ENCODE data around the gene ST8SIA5. TPM values are rescaled to one million over a fixed set of nuclear protein-coding genes. Genes with fewer than 3 reads are reported as not detected.

Gene ST8SIA5
- total RNA-seq, 1 experiment from 2014 or later: 0.54 TPM

DNA sequence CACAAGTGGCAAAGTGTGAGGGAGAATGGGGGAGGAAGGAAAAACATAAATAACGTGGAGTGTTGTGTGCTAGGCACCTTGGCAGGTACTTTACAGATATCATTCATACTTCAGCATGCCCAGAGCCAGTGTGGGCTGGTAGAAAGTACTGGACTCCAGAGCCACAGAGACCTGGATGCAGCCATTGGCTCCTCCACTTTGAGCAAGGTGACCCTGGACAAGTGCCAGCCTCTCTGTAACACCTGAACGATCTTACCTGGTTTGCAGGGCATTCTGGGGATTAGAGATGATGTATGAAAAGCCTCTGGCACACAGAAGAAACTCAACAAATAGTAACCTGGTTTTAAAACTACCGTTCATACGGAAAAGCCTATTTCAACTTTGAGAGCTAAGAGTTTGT is 106.2 kb downstream of the ST8SIA5 start:
- no peak overlapping the region for H2AFZ ChIP-seq (ENCODE audit: low read depth, low read length, poor library complexity, severe bottlenecking)
- ATAC-seq: no peak
- H3K27me3 ChIP-seq (ENCODE audit: insufficient read depth, low read length): peaks cover 16% of the 10 kb centered on the region
- RAD21 ChIA-PET (ENCODE audit: low non-redundant PET in 1 of 2, low total read pairs in 2 of 2, uncharacterized antibody in 2 of 2, unreplicated experiment in 2 of 2): no interaction called here
- no peaks in the 10 kb centered on the region for H3K4me1 ChIP-seq (ENCODE audit: control insufficient read depth in 1 of 2, insufficient read depth in 2 of 2, low read length in 2 of 2)
- no TSS peak for BruUV-seq (replicated peaks)
- POLR2A ChIA-PET: no interaction called here
- intact Hi-C loops (cut with micrococcal nuclease): no loop called here
- no peak overlapping the region for H3K4me2 ChIP-seq (ENCODE audit: low read length)
- no peaks in the 10 kb centered on the region for H3K79me2 ChIP-seq (ENCODE audit: insufficient read depth, low read length)
- no peak overlapping the region for H3K27ac ChIP-seq (ENCODE audit: low read depth, low read length)
- no peak for TF ChIP-seq TCF7L2 (IDR thresholded peaks at IDR 0.05; ENCODE audit: borderline replicate concordance, extremely low read depth, insufficient read depth, insufficient read length)
- no peak for TF ChIP-seq POLR2AphosphoS5 (IDR thresholded peaks at IDR 0.05; ENCODE audit: low read depth, low read length)
- TF ChIP-seq, protein P1, sequence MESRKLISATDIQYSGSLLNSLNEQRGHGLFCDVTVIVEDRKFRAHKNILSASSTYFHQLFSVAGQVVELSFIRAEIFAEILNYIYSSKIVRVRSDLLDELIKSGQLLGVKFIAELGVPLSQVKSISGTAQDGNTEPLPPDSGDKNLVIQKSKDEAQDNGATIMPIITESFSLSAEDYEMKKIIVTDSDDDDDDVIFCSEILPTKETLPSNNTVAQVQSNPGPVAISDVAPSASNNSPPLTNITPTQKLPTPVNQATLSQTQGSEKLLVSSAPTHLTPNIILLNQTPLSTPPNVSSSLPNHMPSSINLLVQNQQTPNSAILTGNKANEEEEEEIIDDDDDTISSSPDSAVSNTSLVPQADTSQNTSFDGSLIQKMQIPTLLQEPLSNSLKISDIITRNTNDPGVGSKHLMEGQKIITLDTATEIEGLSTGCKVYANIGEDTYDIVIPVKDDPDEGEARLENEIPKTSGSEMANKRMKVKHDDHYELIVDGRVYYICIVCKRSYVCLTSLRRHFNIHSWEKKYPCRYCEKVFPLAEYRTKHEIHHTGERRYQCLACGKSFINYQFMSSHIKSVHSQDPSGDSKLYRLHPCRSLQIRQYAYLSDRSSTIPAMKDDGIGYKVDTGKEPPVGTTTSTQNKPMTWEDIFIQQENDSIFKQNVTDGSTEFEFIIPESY (IDR thresholded peaks at IDR 0.05; ENCODE audit: extremely low read depth, insufficient replicate concordance, low read length): no peak
- TF ChIP-seq, protein P2, sequence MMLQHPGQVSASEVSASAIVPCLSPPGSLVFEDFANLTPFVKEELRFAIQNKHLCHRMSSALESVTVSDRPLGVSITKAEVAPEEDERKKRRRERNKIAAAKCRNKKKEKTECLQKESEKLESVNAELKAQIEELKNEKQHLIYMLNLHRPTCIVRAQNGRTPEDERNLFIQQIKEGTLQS (IDR thresholded peaks at IDR 0.05): no peak
- TF ChIP-seq POLR2A (IDR thresholded peaks at IDR 0.05; ENCODE audit: borderline replicate concordance, extremely low read depth, insufficient read depth, insufficient read length): no peak
- no peak for TF ChIP-seq ELF1 (IDR thresholded peaks at IDR 0.05; ENCODE audit: borderline replicate concordance, low read depth)
- TF ChIP-seq RAD21 (IDR thresholded peaks at IDR 0.05; ENCODE audit: low read depth): no peak
- TF ChIP-seq, protein P3, sequence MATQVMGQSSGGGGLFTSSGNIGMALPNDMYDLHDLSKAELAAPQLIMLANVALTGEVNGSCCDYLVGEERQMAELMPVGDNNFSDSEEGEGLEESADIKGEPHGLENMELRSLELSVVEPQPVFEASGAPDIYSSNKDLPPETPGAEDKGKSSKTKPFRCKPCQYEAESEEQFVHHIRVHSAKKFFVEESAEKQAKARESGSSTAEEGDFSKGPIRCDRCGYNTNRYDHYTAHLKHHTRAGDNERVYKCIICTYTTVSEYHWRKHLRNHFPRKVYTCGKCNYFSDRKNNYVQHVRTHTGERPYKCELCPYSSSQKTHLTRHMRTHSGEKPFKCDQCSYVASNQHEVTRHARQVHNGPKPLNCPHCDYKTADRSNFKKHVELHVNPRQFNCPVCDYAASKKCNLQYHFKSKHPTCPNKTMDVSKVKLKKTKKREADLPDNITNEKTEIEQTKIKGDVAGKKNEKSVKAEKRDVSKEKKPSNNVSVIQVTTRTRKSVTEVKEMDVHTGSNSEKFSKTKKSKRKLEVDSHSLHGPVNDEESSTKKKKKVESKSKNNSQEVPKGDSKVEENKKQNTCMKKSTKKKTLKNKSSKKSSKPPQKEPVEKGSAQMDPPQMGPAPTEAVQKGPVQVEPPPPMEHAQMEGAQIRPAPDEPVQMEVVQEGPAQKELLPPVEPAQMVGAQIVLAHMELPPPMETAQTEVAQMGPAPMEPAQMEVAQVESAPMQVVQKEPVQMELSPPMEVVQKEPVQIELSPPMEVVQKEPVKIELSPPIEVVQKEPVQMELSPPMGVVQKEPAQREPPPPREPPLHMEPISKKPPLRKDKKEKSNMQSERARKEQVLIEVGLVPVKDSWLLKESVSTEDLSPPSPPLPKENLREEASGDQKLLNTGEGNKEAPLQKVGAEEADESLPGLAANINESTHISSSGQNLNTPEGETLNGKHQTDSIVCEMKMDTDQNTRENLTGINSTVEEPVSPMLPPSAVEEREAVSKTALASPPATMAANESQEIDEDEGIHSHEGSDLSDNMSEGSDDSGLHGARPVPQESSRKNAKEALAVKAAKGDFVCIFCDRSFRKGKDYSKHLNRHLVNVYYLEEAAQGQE (IDR thresholded peaks at IDR 0.05; ENCODE audit: low read depth): no peak
- no peak for TF ChIP-seq EZH2phosphoT487 (IDR thresholded peaks at IDR 0.05; ENCODE audit: borderline replicate concordance)
- TF ChIP-seq, protein P4, sequence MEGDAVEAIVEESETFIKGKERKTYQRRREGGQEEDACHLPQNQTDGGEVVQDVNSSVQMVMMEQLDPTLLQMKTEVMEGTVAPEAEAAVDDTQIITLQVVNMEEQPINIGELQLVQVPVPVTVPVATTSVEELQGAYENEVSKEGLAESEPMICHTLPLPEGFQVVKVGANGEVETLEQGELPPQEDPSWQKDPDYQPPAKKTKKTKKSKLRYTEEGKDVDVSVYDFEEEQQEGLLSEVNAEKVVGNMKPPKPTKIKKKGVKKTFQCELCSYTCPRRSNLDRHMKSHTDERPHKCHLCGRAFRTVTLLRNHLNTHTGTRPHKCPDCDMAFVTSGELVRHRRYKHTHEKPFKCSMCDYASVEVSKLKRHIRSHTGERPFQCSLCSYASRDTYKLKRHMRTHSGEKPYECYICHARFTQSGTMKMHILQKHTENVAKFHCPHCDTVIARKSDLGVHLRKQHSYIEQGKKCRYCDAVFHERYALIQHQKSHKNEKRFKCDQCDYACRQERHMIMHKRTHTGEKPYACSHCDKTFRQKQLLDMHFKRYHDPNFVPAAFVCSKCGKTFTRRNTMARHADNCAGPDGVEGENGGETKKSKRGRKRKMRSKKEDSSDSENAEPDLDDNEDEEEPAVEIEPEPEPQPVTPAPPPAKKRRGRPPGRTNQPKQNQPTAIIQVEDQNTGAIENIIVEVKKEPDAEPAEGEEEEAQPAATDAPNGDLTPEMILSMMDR (IDR thresholded peaks at IDR 0.05 in 2 of 3, conservative IDR thresholded peaks at IDR 0.05 in 1 of 3; ENCODE audit: borderline replicate concordance in 1 of 3, insufficient read depth in 1 of 3, low read depth in 2 of 3, low read length in 2 of 3): no peak
- TF ChIP-seq CEBPB (IDR thresholded peaks at IDR 0.05; ENCODE audit: low read depth): no peak
- no peak for TF ChIP-seq YY1 (IDR thresholded peaks at IDR 0.05; ENCODE audit: extremely low read depth, insufficient replicate concordance, low read depth, low read length)
- no peak for TF ChIP-seq EGR1 (IDR thresholded peaks at IDR 0.05; ENCODE audit: low read depth)
- TF ChIP-seq, protein P5, sequence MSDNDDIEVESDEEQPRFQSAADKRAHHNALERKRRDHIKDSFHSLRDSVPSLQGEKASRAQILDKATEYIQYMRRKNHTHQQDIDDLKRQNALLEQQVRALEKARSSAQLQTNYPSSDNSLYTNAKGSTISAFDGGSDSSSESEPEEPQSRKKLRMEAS (IDR thresholded peaks at IDR 0.05): no peak
- no peak for TF ChIP-seq JUND (IDR thresholded peaks at IDR 0.05)
- TF ChIP-seq SRF (IDR thresholded peaks at IDR 0.05; ENCODE audit: low read depth): no peak
- TF ChIP-seq ZFX (IDR thresholded peaks at IDR 0.05): no peak
- TF ChIP-seq CBX3 (IDR thresholded peaks at IDR 0.05; ENCODE audit: low read depth): no peak
- TF ChIP-seq SIN3A (IDR thresholded peaks at IDR 0.05; ENCODE audit: low read depth): no peak
- H3K4me3 ChIP-seq (replicated peaks in 1 of 2; ENCODE audit: low read depth in 1 of 2, low read length in 2 of 2): no peak overlapping the region
- H3K36me3 ChIP-seq (ENCODE audit: control insufficient read depth in 1 of 2, insufficient read depth in 2 of 2, low read length in 2 of 2): no peaks in the 10 kb centered on the region
- CTCF ChIA-PET: no interaction called here
- DNase-seq (ENCODE audit: low read depth, low spot score): no peak
- H3K9me3 ChIP-seq (ENCODE audit: control insufficient read depth in 1 of 2, insufficient read depth in 1 of 2, low read depth in 1 of 2, low read length in 2 of 2): no peaks in the 10 kb centered on the region
- no peaks in the 10 kb centered on the region for H3K9me2 ChIP-seq (ENCODE audit: insufficient read depth)
- no peaks in the 10 kb centered on the region for H4K20me1 ChIP-seq (ENCODE audit: insufficient read depth)
- H3K9ac ChIP-seq (ENCODE audit: low read length): no peak overlapping the region

All from HCT116 (cell line).